Measurements from ENCODE around the gene PTCD3.

Gene PTCD3

DNA sequence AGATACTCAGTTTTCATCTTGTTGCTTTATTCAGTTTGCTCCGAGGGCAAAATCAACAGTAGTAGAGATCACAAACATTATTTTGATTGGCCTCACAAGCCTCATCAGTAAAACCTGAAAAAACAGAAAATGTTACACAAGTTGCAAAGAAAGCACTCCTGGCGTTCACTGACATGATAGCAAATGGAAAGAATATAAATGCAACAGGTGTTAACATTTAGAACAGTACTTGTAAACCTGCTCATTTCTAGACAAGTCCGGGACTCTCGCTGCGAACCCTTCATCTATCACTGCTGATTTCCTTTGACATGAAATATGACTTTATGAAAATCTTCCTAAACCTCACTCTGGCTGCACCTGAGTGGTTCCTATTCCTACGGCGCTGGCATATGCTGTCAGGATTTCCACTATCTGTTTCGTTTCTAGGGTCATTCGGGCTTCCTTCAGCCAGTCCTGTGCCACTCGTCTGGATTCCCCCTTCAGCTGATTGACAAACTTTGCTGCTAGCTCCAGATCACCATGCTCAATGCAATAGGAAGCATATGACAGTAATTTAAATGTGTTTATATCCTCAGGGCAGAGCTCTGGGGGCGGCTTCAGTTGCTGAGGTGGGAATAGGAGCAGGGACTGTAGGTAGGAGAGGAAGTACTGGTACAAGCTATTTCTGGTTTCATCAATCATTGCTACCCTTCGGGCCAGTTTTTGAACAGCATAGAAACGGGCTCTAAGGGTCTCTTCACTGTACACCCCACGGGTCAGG is 38.1 kb downstream of the PTCD3 start:
- no peak for TF ChIP-seq EZH2 (IDR thresholded peaks at IDR 0.05)
- TF ChIP-seq FOXP2 (optimal IDR thresholded peaks at IDR 0.05; ENCODE audit: control extremely low read depth, extremely low read length, insufficient read depth) = no peak
- no peak for TF ChIP-seq POLR2AphosphoS5 (IDR thresholded peaks at IDR 0.05; ENCODE audit: borderline replicate concordance, low read depth, low read length)
- no peak overlapping the region for H3K9ac ChIP-seq (ENCODE audit: insufficient read length)
- DNase-seq (ENCODE audit: low read depth, low spot score) = no peak
- H3K36me3 ChIP-seq (ENCODE audit: insufficient read depth, low read length) = peaks cover 79% of the 10 kb centered on the region
- 0 out of 2 replicates have a peak overlapping the region, but pooled peaks have one; percentile 5 for H3K27ac ChIP-seq
- H3K4me3 ChIP-seq = no peak overlapping the region
- H3K9me3 ChIP-seq (ENCODE audit: low read depth, low read length) = no peaks in the 10 kb centered on the region

DNA sequence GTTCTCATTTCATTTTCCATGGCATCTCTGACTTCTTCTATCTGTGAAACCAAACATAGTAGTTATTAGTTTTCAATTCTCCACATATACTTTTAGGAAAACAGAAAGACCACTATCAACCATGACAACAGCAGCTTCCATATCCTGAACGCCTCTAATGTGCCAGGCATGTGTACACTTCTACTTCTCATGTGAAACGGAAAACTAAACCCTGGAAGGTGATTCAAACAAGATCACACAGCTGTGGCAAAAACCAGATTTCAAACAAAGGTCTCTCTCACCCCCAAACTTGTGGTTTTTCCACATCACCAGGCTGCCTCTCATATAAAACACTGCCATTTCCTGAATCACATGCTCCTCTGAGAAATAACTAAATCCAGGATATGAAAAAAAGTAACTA is 41.8 kb downstream of the PTCD3 start:
- no peaks in the 10 kb centered on the region for H3K9me3 ChIP-seq (ENCODE audit: low read depth, low read length)
- H3K36me3 ChIP-seq (ENCODE audit: insufficient read depth, low read length) = peaks cover 78% of the 10 kb centered on the region
- no peak overlapping the region for H3K4me3 ChIP-seq
- TF ChIP-seq POLR2AphosphoS5 (IDR thresholded peaks at IDR 0.05; ENCODE audit: borderline replicate concordance, low read depth, low read length) (no peak), FOXP2 (optimal IDR thresholded peaks at IDR 0.05; ENCODE audit: control extremely low read depth, extremely low read length, insufficient read depth) (no peak), EZH2 (IDR thresholded peaks at IDR 0.05) (no peak)
- H3K27ac ChIP-seq = no peak overlapping the region
- H3K9ac ChIP-seq (ENCODE audit: insufficient read length) = no peak overlapping the region
- DNase-seq (ENCODE audit: low read depth, low spot score) = no peak

DNA sequence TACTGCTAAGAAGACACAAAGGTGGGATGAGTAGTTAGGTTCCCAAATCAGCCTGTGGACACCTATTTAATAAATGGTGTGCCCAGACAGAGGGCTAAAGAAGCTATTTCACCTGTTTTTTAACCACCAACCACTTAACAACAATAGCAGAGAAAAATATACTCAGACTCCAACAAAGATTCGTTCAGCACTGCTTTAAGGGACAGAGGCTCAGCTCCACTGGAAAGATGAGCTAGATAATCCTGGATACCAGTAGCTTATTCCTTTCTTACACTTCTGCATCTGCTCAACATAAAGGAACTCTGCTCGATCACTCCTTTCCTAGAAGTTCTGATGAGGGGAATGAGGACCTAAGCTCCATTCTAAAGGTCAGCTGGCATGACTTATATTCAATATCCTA is 44.5 kb downstream of the PTCD3 start:
- TF ChIP-seq POLR2AphosphoS5 (IDR thresholded peaks at IDR 0.05; ENCODE audit: borderline replicate concordance, low read depth, low read length) = no peak
- TF ChIP-seq FOXP2 (optimal IDR thresholded peaks at IDR 0.05; ENCODE audit: control extremely low read depth, extremely low read length, insufficient read depth) = no peak
- no peak for TF ChIP-seq EZH2 (IDR thresholded peaks at IDR 0.05)
- peaks cover 61% of the 10 kb centered on the region for H3K36me3 ChIP-seq (ENCODE audit: insufficient read depth, low read length)
- no peak overlapping the region for H3K27ac ChIP-seq
- H3K9ac ChIP-seq (ENCODE audit: insufficient read length) = no peak overlapping the region
- no peaks in the 10 kb centered on the region for H3K9me3 ChIP-seq (ENCODE audit: low read depth, low read length)
- no peak for DNase-seq (ENCODE audit: low read depth, low spot score)
- H3K4me3 ChIP-seq = no peak overlapping the region

DNA sequence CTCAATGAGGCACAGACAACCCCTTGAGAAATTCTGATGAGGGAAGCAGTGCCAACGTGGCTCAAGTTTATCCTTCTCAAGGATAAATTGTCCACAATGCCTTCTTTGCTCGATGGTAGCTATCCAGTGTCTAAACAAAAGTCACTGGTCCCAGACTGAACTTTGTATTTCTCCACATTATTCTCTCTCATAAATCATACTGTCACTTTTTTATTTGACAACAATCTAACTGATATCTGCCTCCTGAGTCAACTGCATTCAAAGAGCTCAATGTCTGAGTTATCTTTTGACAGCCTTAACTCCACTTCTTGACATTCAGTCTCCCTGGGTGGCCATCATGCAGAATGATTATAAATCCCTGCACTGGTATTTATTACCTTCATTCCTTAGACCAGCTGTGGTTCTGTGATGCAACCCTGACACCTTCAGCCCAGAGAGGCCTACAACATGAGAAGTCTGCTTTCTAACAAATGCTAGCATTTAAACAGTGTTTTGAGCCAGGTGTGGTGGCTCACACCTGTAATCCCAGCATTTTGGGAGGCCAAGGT is 51.0 kb downstream of the PTCD3 start:
- TF ChIP-seq POLR2AphosphoS5 (IDR thresholded peaks at IDR 0.05; ENCODE audit: borderline replicate concordance, low read depth, low read length) (no peak), FOXP2 (optimal IDR thresholded peaks at IDR 0.05; ENCODE audit: control extremely low read depth, extremely low read length, insufficient read depth) (no peak)

DNA sequence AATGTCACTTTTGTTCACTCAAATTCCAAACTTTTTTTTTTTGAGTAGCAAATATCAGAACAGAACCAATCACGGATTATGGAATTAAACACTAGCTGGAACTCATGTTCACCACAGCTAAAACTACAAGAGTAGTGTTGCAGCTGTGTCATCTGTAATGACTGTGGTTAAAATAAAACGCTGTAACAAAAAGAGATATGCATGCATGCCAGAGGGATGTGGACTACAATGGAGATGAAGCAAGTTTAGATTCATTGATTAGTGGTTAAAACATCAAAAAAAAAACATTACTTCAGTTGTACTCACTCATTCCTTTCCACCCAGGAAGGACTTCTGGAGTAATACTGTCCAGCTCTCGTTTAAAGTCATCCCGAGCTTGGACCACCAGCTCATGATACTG is 52.3 kb downstream of the PTCD3 start:
- Histone ChIP-seq H3K36me3 (ENCODE audit: insufficient read depth, low read length) (peaks cover 73% of the 10 kb centered on the region), H3K27ac (no peak overlapping the region), H3K9me3 (ENCODE audit: low read depth, low read length) (no peaks in the 10 kb centered on the region), H3K9ac (ENCODE audit: insufficient read length) (no peak overlapping the region), H3K4me3 (no peak overlapping the region)
- TF ChIP-seq FOXP2 (optimal IDR thresholded peaks at IDR 0.05; ENCODE audit: control extremely low read depth, extremely low read length, insufficient read depth) = no peak
- TF ChIP-seq POLR2AphosphoS5 (IDR thresholded peaks at IDR 0.05; ENCODE audit: borderline replicate concordance, low read depth, low read length) = no peak
- no peak for TF ChIP-seq EZH2 (IDR thresholded peaks at IDR 0.05)
- no peak for DNase-seq (ENCODE audit: low read depth, low spot score)

More for the DNA sequence above, 51.0 kb downstream of the PTCD3 start:
- no peaks in the 10 kb centered on the region for H3K9me3 ChIP-seq (ENCODE audit: low read depth, low read length)
- no peak overlapping the region for H3K27ac ChIP-seq
- H3K36me3 ChIP-seq (ENCODE audit: insufficient read depth, low read length) = peaks cover 62% of the 10 kb centered on the region
- no peak for DNase-seq (ENCODE audit: low read depth, low spot score)
- H3K4me3 ChIP-seq = no peak overlapping the region
- no peak overlapping the region for H3K9ac ChIP-seq (ENCODE audit: insufficient read length)

DNA sequence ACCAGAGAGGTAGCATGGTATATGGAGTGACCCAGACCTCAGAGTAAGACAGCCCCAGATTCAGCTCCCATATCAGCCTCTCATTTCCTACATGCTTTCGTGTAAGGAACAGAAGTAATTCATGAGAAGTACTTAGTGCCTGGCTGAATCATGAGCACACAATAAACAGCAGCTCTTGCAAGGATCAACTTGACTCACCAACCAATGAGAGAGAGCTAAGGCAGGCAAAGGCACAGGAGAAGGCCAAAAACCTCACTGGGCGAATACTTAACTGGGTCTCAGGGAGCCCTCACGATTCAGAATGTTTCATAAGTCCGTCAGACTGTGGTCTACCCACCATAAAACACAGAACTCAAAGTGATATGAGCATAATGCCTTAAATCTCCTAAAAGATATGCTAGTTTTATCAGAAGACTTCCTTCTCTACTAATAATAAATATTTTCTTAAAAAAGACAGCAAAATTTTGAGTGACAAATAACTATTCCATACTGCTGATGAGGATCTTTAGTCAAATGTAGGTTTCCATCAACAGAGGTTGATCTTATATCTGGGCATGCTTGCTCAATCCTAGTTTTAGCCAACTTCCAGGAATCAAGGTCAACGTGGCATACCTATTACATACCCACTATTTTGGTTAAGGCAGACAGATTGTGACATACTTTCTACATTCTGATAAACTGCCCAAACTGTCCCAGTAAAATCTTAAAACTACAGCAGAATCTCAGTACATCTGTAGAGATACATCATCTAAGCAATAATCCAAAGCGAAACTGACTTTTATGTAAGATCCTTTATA is 54.3 kb downstream of the PTCD3 start:
- Histone ChIP-seq H3K9me3 (ENCODE audit: low read depth, low read length) (no peaks in the 10 kb centered on the region), H3K4me3 (no peak overlapping the region), H3K27ac (no peak overlapping the region), H3K36me3 (ENCODE audit: insufficient read depth, low read length) (peaks cover 79% of the 10 kb centered on the region), H3K9ac (ENCODE audit: insufficient read length) (no peak overlapping the region)
- TF ChIP-seq POLR2AphosphoS5 (IDR thresholded peaks at IDR 0.05; ENCODE audit: borderline replicate concordance, low read depth, low read length) = no peak
- TF ChIP-seq EZH2 (IDR thresholded peaks at IDR 0.05) = no peak
- TF ChIP-seq FOXP2 (optimal IDR thresholded peaks at IDR 0.05; ENCODE audit: control extremely low read depth, extremely low read length, insufficient read depth) = no peak
- DNase-seq (ENCODE audit: low read depth, low spot score) = no peak

DNA sequence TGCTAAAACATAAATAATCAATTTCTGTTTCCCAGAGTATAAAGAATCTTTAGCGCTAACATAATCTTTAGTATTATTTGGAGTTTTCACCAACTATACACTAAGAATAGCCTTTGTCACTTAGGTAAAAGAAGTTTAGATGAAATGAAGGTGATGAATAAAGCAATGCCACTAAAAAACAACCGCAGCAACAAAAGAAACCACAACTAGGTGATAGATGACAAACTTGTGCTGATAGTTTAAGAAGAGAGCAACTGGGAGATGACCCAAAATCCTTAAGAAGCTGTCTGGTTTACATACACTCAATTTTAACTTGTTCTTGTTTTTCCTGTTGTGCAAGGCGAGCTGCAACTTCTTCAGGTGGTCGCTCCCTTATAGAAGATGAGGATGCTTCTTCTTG is 64.4 kb downstream of the PTCD3 start:
- H3K9ac ChIP-seq (ENCODE audit: insufficient read length) = no peak overlapping the region
- no peak for DNase-seq (ENCODE audit: low read depth, low spot score)
- no peak overlapping the region for H3K27ac ChIP-seq
- no peak for TF ChIP-seq FOXP2 (optimal IDR thresholded peaks at IDR 0.05; ENCODE audit: control extremely low read depth, extremely low read length, insufficient read depth)
- H3K4me3 ChIP-seq = no peak overlapping the region
- no peaks in the 10 kb centered on the region for H3K9me3 ChIP-seq (ENCODE audit: low read depth, low read length)
- H3K36me3 ChIP-seq (ENCODE audit: insufficient read depth, low read length) = peaks cover 81% of the 10 kb centered on the region

DNA sequence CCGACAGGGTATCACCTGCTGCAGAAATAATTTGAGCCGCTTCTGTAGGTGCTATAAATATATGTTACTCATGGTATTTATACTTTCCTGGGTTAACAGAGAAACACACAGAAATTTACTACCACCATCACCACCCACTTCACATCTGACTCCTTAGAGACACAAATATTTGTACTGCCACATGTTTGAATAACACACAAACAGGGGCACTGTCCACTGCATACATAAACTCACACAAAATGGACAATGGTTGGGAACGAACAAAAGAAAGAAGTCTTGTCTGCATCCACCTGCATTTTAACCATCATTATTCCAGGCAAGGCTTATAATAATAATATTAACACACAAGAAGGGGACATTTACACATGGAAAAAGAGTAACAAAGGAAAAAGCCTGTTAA is 65.3 kb downstream of the PTCD3 start:
- peaks cover 82% of the 10 kb centered on the region for H3K36me3 ChIP-seq (ENCODE audit: insufficient read depth, low read length)
- no peak overlapping the region for H3K27ac ChIP-seq
- no peak for DNase-seq (ENCODE audit: low read depth, low spot score)
- H3K9ac ChIP-seq (ENCODE audit: insufficient read length) = no peak overlapping the region
- TF ChIP-seq POLR2AphosphoS5 (IDR thresholded peaks at IDR 0.05; ENCODE audit: borderline replicate concordance, low read depth, low read length) (no peak), EZH2 (IDR thresholded peaks at IDR 0.05) (no peak)
- H3K4me3 ChIP-seq = no peak overlapping the region
- H3K9me3 ChIP-seq (ENCODE audit: low read depth, low read length) = no peaks in the 10 kb centered on the region

All from SK-N-MC (cell line).